HG03108 (cell line): Measurements from ENCODE around the gene SOX6.
"Not testable (repeated sequence)": the region's sequence is repeated elsewhere in the genome, so short reads cannot be mapped to it uniquely, and the experiment has no call there.

ENCODE experiments used
- ATAC-seq: cut with Tn5 transposase; IDR thresholded peaks from one replicate; pipeline ENCODE4 v1.9.1; 2021; ENCODE audit warnings: moderate library complexity; ENCODE audit not compliant: unreplicated experiment

SOX6 gene

DNA sequence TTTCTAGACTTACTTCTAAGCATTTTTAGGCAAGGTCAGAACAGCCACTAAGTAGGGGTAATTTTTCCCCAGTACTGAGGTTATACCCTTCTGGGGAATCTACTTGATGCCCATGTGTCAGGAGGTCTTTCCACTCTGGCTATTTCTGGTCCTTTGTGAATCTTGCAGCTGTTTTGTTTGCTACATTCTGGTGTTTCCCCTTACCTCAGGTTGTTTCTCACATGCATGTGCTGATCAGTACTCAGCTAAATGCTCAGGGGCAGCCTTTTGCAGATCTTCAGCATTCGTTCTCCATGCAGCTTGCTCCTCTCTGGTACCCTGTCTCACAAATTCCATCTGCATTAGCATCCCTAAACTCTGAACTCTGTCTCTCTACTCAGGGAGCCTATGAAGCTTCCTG is 303.6 kb downstream of the SOX6 start:
- no peak for ATAC-seq

GRCh38 chr11:16049611-16050010 is 306.7 kb downstream of the SOX6 start:
- ATAC-seq, result no peak

DNA sequence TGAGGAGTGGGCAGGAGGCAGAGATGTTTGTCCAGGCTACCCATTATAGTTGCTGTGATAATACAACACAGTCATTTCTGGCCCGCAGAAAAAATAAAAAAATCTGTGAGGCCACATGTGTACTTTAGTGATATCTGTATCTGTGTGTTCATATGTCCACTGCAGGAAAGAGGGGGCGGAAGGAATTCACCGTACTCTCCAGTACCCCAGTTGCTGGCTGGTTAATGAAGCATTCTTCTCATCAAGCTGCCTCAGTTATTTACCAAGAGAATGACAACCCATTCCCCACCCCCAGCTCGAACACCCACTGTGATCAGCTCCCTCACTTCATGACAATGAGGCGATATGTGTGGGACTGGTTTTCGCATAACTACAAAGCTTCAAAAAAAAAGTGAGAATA is 309.3 kb downstream of the SOX6 start:
- no peak for ATAC-seq

DNA sequence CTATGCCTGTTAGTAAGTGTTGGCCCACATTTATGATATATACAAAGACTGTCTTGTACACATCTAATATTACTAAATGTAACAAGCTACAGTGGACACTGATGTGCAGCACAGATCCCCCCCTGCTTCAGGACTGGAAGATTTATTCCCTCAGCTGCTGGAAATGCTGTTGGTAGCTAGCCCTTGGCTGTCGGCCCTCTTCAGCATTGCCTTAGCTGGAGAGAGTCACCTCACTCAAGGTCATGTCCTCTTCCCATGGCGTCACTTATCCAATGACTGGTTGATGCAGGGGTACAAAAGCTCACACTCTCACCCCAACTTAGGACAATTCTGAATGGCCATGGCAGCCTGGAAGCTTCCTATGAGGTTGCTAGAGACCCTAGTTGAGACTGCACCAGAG is 312.7 kb downstream of the SOX6 start:
- no peak for ATAC-seq

GRCh38 chr11:16041207-16041606 is 315.1 kb downstream of the SOX6 start:
- ATAC-seq, result no peak

DNA sequence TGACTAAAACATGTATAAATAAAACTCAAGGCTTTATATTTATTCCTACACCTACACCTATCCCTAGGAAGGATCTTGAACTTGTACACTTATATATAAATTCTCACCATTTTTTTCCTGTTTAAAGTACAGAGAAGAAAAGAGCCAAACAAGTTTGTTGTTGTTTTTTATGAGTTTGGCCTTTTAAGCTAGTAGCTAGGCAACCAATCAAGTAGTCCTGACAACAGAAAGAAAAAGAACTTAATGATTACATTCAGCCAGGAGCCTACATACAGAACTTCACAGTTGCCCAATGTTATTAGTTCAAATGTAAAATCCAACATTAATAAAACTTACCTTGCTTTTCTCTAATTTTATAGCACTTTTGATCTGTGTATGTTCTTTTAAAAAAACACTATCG is 316.2 kb downstream of the SOX6 start:
- no peak for ATAC-seq

GRCh38 chr11:16037179-16037578 is 319.2 kb downstream of the SOX6 start:
- ATAC-seq, result no peak

DNA sequence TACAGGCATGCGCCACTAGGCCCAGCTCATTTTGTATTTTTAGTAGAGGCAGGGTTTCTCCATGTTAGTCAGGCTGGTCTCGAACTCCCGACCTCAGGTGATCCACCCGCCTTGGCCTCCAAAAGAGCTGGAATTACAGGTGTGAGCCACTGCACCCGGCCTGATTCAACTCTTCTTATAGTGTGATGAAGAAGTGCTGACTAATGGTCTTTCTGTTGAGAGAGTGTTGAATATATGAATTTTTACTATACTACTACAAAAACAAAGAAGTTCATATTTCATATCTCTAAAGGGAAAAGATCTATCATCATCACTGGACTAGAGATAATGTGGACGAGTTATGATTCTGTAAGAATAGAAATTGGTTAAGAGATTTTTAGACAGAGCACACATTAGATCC is 320.1 kb downstream of the SOX6 start:
- no peak for ATAC-seq

GRCh38 chr11:16034074-16034473 is 322.3 kb downstream of the SOX6 start:
- ATAC-seq, result no peak

DNA sequence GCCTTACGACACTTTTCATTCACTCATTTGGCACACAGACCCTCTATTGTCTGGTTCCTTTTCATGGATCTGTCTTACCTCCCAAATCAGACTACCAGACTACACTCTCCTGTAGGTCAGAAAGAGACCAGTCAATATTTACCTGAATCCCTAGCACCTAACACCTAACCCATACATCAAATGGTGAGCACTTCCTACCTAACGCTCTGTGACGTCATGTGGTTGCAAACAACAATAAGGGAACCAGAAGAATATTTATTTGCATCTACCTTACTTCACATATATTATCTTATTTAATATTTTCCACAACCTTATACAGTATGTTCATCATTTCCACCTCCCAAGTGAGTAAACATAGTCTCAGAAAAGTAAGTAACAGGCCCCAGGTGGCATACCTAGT is 323.4 kb downstream of the SOX6 start:
- ATAC-seq, result no peak

GRCh38 chr11:16031210-16031609 is 325.1 kb downstream of the SOX6 start:
- ATAC-seq, result no peak

DNA sequence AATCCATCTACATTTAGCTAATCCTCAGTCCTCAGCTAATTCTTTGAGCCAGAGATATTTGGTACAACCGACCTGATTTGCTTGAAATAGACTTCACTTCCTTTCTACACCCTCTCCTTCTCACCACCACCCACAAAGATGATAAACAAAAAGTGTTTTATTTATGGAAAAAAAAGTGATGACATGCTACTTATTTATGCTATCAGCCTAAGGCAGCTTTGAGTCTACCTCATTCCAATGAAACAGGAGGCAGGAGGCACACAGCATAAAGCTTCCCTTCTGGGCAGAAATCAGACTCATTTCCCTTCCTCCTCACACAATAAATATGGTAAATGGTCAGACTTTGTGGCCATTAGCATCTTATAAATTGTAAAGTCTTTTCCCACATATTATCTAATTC is 325.7 kb downstream of the SOX6 start:
- ATAC-seq, result no peak

DNA sequence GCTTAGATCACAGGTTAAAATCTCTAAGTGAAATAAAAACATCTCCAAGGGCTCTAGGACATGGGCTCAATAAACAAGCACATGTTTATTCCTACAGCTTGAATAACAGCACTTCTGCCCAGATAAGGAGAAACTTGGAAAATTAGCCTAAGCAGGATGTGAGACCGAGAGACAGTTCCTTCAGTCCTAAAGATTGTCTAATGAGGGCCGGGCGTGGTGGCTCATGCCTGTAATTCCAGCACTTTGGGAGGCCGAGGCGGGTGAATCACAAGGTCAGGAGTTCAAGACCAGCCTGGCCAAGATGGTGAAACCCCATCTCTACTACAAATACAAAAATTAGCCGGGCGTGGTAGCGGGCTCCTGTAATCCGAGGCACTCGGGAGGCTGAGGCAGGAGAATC is 327.2 kb downstream of the SOX6 start:
- not testable (repeated sequence) for ATAC-seq

GRCh38 chr11:16028419-16028818 is 327.9 kb downstream of the SOX6 start:
- ATAC-seq, result no peak

- no peak for ATAC-seq
These were observed 328.7 kb downstream of the SOX6 start for GRCh38 chr11:16027621-16028020.

- no peak for ATAC-seq
These were observed 329.5 kb downstream of the SOX6 start for GRCh38 chr11:16026849-16027248.

- no peak for ATAC-seq
These were observed 337.4 kb downstream of the SOX6 start for GRCh38 chr11:16018931-16019330.

DNA sequence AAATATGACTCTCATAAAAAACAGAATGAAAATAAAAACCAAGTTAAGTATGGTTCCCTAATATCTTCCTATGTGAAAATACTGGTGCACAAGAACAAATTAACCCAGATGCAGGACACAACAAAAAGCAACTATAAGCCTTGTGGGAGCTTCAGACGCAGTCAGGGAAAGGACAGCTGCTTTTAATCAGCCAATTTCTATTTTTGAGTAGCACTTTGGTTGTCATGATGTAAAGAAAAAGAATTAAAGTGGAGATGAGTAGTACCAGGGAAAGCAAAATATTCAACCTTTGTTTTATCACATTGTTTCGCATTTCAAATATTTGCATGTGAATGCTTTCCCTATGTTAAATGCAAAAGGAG is 339.9 kb downstream of the SOX6 start:
- ATAC-seq, result no peak

DNA sequence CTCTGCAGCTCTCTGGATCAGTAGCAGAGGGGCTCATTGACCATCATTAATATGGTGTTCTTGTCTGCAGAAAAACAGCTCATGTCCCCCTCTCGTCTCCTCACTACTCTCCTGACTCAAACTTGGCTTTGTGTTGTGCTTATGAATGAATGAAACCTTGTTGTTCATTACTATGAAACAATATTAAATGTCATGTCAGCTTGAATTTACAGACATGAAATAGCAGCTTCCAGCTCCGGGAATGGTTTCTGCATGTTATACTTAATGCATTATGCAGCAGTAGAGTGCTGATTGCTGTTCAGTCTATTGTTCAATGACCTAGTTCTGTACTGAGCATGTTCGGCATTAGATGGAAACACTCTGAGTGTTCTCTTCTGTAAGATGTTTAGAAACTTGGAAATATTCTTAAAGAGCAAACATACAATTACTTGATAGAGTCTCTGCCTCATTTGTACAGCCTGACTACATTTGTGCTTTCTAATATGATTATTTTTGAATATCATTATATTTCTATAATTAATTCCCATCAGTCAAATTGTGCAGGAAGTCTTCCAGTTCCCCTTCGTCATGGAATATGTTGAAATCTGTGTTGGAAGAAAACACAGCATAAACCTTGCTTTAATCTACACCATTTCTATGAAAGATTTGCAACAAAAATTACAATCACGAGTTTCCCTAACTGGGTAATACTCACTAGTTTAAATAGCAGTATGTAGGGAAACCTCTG is 340.4 kb downstream of the SOX6 start:
- no peak for ATAC-seq

GRCh38 chr11:16013649-16014275 is 342.6 kb downstream of the SOX6 start:
- no peak for ATAC-seq

DNA sequence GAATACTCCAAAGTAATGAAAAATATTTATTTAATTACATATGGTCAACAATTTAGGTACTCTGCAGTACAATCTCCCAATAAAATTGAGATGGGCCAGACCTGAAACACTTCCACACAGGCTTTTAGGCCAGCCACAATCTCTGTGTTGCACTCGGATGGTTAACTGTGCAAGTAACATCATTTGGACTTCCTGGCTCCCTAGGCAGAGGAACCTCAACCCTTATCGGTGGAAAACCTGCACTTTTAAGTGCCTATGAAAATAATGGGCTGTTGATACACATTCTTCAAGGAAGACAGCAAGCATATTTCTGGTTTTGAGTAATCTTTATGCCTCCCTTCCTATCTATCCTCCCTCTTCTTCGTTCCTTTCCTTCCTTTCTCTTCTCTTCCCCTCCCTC is 343.1 kb downstream of the SOX6 start:
- ATAC-seq, result no peak

GRCh38 chr11:16012125-16012751 is 344.1 kb downstream of the SOX6 start:
- ATAC-seq, result no peak
